T-helper 9 cell (primary cell): ENCODE results near the gene RNF222.
"Not testable (repeated sequence)": the region's sequence is repeated elsewhere in the genome, so short reads cannot be mapped to it uniquely, and the experiment has no call there.

Experiments used
- DNase-seq: peaks from one replicate; pipeline ENCODE4 v3.0.0-alpha.2; 2020

Gene RNF222

DNA sequence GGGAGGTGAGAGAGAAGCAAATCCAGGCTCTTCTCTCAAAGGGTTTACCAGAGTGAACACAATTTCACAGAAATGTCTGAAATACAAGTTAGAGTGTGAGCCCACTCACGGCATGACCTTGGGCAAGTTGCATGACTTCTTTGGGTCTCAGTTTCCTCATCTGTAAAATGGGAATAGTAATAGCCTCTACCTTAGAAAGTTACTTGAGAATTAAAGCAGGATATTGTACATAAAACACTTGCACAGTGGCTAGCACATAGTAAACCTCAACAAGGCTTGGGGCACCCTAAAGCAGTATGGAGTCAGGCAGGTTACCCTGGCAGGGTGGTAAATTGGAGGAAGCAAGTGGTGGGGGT is 13.2 kb upstream of the RNF222 start:
- DNase-seq: no peak

DNA sequence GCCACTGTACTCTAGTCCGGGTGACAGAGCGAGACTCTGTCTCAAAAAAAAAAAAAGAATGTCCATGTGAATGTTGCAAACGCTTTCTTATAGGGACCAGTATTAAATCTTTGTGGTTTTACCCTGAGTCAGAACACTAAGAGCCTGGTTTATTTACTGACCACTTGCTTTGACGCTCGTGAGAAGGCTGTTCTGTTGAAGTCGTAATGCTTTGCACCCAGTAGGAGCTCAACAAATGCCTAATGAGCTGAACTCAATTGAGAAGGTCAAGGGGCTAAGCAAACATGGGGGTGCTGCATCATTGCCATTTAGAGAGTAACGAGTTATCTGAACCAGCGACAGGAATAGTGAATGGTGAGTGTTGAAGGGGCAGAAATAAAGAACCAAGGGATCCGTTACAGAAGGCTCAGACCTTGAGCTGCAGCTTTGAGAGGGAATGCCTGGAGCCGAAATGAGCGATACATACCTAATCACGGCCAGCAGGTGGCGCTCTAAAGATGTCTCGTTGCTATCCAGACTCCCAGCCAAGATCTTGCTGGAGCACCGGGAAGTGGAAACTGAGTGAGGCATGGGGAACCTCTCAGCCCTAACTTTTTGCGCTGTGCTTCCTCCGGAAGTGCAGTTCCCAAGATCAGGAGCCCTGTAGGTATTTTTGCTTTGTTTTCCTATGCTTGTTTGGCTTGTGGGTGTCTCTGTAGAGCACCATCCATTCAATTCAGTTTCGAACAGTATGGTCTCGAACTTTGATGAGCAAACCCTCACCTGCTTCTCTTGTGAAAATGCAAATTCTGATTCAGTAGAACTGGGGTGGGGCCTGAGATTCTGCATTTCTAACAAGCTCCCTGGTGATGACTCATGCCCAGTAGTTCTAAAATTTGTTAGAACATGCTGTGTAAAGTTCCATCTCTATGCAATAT is 12.6 kb upstream of the RNF222 start:
- DNase-seq: peak; percentile 87

DNA sequence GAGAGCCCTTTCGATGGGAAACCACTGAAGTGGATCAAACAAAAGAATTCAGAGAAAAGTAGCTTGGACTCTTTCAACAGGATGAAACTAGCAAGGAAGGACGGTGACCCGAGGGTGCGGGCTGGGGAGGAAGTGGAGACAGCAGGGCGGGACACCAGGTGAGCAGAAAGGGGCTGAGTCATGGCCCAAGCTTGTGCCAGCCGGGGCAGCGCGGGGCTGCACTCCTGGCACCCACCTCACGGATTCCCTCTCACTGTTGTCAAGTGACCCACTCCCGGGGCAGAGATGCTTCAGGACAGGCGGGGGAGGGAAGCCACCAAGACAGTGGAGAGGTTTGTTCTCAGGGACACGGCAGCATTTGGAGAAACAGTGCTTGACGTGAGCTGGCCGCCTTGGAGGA is 10.7 kb upstream of the RNF222 start:
- no peak for DNase-seq

DNA sequence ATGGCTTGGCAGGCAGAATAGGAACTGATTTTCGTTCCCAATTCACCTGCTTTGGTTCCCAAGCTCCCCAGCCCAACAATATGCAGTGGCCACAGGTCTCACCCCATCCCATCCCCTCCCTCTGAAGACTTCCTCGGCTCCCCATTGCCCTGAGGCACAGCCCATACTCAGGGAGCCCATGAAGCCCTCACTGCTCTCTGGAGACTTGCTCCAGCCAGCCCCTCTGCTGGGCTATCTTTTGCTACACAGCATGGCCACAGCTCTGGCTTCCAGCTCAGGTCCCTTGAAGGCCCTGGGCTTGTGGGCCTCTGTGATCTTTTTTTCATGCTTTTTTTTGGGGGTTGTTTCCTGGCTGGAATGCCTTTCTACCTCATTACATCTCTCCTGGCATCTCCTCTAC is 8.5 kb upstream of the RNF222 start:
- DNase-seq: no peak

DNA sequence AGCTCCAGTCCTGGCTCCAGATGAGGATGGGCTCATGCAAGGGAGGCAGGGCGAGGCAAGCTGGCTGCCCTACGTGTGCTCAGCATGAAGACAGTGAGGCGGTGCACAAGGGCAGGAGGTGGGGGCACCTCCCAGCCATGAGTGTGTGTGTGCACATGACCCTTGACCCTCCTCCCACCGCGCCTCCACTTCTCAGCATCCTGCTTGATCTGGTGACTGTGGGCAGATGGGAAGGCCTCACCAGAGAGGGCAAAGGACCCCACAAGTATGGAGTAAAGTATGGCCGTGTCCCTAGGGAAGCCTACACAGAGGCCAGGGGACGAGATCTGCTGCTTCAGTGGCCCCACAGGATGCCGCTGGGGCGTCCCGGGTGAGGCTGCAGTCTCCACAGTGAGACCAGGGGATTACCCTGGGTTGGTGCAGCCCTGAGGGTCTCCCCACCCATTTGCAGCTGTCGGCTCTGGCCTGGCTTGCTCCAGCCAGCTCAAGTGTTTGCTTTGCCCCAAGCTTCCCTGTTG is 7.9 kb upstream of the RNF222 start:
- DNase-seq: no peak

DNA sequence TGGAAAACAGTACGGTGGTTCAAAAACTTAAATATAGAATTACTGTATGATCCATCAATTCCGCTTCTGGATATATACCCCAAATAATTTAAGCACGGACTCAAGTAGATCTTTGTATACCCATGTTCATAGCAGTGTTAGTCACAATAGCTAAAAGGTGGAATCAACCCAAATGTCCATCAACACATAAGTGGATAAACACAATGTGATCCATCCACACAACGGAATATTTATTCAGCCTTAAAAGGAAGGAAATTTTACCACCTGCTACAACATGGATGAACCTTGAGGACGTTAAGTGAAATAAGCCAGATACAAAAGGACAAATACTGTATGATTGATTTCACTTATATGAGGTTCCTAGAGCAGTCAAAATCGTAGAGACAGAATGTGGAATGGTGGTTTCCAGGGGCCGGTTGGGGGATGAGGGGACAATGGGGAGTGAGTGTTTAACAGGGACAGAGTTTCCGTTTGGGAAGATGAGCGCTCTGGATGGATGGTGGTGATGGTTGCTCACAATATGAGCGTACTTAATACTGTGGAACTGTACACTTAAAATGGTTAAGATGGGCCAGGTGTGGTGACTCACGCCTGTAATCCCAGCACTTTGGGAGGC is 5.4 kb upstream of the RNF222 start:
- DNase-seq: no peak

DNA sequence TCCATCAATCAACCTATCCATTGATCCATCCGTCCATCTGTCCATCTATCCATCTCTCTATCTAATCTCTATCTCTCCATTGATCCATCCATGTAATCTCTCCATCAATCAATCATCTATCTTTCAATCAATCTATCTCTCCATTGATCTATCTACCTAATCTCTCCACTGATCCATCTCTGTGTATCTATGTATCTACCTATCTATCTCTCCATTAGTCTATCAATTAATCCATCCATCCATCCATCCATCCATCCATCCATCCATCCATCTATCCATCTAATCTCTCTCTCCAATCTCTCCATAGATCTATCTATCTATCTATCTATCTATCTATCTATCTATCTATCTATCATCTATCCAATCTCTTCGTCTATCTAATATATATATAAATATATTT is 3.5 kb upstream of the RNF222 start:
- no peak for DNase-seq

DNA sequence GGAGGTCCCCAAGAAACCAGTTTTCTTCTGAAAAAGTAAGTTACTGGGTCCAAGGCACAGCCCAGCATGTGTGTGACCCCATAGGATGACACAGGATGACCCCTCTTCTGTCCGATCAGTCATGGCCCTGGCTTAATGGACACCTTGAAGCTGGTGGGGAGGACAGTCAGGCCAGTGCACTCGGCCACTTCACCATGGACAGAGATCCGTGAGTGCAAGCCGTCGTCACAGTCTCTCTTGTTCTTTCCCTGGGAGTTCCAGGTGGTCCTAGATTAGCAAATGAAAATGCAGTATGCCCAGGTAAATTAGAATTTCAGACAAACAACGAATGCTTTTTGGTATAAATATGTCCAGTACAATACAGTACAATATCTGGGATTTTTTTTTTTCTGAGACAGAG is 1.4 kb upstream of the RNF222 start:
- no peak for DNase-seq

DNA sequence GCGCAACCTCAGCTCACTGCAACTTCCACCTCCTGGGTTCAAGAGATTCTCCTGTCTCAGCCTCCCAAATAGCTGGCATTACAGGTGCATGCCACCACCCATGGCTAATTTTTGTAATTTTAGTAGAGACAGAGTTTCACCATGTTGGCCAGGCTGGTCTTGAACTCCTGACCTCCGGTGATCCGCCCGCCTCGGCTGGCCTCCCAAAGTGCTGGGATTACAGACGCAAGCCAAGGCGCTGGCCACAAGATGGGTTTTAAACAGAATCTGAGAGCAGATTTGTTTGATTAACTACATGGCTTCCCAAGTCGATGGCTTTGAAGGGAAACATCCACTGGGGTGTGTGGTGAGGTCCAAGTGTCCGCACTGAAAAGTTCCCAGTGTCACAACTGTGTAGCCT is 3.1 kb downstream of the RNF222 start:
- not testable (repeated sequence) for DNase-seq

DNA sequence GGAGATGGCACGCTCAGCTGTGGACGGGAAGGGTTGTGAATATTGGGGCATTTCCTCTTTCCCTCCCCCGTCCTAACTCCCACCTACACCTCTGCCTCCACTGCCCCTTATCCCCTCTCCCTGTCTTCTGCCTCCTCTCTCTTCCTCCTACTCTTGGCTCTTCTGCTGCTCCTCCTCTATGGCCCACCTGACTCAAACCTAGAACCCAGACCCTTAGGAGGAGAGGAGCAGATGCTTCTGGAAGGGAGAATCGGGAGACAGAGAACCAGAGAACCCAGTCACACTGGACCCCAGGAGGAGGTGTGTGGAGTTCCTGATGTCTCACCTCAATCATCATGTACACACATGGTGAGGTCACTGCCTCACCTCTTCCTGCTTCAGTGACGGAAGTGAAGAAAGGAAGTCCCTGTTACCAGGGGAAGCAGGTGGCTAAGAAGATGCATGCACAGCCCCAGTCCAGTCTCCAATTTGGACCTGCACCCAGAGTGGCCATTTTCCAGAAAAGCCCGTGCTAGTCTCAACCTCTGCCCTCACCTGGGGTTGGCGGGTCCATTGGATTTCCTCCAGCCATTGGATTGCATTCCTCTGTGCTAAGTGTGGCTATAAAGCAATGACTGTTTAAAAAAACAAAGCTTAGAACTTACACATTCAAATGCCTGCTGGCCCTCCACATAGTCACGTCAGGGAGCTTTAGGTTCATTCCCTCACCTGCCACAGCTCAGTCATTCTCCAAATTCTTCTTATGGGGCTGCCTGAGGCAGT is 4.0 kb downstream of the RNF222 start:
- DNase-seq: peak; percentile 9

DNA sequence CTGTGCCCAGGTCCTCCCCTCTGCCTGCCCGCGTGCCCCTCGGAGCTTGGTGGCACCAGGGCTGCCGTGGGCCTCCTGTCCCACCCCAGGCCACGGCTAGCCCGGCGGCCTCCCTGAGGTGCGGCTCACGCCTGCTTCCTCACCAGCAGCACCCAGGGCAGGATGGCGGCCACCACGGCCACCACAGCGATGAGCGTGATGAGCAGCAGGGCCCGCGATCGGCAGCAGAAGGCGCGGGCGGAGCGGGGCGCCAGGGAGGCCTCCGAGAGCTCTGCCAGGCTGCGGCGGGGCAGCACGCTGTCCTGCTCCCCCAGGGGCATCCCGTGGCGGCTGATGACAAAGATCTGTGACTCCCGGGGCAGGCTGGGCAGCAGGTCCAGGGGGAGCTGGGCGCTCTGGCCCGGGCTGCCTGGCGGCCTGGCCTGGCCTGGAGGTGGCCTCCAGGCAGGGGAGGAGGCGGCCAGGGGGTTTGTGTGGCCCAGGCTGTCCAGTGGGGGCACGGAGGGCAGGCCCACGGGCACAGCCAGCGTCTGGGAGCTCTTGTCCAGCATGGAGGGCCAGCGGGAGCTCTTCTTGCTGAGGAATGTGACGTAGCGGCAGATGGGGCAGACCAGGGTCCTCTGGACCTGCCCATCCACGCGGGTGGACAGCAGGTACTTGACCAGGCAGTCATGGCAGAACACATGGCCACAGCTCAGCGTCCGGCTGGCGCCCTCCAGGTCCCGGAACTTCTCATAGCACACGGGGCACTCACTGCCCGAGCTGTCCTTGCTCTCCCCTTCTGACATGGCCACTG is 4.8 kb downstream of the RNF222 start:
- DNase-seq: no peak

DNA sequence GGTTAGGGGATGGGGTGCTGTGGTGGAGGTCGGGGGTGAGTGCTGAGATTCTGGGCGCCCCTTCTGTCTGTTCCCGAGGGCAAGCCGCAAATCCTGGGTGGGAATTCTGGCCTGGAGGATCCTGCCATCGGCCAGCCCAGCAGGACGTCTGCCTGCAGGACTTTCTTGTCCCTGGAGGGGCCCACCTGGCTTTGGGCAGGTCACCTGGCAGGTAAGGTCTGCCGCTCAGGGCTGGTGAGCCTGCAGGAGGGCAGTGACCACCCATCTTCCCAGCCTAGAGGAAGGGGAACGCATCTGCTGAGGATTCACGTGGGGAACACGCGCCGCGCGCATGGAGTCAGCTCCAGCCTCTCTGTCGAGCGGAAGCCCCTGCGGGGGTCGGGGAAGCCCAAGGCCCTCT is 5.4 kb downstream of the RNF222 start:
- DNase-seq: no peak

DNA sequence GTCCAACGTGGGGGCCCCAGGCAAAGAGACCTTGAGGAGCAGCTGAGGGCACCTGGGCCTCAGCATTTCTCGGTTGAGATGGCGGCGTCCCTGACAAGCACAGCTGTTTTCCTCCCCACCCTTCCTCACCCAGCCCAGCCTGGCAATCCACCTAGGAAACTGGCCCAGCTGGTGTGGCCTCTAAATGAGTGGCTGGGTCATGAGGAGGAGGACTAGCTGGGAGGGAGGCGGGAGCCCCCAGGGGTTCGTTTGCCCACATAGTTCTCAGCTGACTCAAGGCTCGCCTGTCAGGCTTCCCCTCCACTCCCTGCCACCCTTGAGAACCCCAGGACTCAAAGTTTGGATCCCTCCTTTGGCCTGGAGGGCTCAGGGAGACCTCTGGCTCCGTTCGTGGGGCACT is 5.9 kb downstream of the RNF222 start:
- DNase-seq: no peak

DNA sequence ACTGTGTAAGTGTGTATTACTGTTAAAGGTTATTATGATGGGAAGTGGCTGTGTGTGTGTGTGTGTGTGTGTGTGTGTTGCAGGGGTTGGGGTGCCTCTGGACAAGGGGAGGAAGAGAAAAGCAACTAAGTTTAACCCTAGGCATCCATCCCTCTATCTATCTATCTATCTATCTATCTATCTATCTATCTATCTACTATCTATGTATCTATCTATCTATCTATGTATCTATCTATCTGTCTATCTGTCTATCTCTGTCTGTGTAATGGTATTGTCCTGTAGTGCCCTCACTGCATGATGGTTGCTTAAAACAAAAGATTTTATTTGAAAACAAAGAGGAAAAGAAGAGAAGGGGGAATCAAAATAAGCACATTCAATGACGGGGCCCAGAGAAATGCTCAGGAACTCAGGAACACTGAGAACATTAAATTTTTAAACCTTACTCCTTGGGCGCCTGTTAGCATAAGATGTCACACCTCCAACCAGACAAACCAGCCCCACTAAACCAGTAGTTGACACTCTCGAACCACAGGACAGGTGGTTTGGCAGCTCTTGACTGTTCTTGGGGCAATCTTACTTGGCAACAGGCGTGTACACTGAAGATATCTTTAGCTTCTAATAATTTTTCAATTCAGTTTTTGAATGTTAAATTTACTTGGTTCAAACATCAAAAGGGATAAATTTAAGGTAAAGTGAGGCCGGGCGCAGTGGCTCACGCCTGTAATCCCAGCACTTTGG is 9.5 kb downstream of the RNF222 start:
- no peak for DNase-seq

DNA sequence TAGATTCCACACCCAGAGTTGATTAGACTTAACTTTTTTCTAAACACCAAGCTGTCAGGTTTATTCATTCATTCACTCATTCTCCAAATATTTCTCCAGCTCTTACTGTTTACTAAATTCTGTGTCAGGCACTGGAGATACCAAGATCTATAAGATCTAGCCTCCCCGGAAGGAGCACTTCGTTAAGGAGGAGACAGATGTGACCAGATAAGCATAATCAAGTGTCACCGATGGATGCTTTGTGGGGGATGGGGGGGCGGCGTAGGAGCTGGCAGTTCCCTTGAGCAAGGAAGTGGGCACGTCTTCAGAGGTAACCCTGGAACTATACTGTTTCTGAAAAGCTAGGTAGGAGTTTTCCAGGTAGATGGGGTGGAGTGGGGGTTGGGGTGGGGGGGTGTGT is 10.8 kb downstream of the RNF222 start:
- no peak for DNase-seq

DNA sequence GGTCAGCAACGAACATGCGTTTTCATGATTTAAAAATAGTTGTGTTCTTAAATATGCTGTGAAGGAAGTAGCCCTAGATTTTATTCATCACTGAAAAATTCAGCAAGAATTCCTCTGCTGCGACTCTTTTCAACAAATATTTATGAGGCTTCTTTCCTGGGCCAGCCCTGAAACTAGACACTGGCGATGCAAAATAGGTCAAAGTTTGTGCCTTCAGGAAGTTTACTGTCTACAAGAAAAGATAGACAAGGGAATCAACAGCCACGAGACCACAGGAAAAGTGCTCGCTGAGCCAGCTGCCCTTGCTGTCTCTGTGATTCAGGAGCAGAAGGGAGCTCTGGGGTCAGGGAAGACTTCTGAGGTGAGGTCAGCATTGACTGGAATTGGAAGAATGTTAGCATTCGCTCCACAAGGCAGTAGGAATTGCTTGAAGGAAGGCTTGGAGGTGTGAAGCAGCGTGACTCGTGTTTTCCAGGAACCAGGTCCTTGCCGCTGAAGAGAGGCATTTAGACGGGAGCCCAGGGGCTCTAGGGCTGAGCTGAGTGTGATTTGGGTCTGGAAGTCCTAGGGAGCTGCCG is 12.7 kb downstream of the RNF222 start:
- no peak for DNase-seq

DNA sequence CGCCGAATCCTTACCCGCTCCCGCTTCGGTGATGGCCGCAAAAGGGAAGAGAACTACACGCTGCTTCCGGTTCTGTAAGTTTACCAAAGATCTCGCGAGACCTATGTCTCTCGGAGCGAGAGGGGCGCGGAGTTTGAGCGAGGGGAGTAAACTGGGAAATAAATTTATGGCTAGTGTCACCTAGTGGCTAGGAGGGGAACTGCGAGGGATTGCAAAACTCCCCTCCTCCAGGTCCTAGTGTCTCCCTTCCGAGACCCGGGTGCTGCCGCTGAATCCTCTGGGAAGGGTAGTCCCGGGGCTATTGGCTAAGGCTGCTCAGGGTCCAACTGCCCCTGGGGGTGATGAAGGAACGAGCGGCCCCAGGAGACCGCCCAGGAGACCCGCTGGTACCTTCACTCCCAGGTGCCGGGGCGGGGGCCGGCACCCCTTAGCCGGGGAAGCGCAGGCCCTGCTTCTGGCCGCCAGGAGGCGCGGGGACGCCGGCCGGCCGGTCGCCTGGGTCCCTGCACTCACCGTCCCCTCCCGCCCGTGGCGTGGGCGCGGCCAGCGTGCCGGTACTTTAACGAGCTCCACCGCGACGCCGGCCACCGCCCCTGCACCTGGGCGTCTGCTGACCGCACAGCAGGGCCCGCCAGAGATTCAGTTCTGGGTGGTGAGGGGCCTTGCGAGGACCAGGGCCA is 14.3 kb downstream of the RNF222 start, which contains the start of gene RPL26:
TSS of gene RPL26 (minus strand) at position 51 of the 680 bp plus-strand sequence. CDS start 883 bp downstream, outside the sequence.
- DNase-seq: peak; percentile 88

DNA sequence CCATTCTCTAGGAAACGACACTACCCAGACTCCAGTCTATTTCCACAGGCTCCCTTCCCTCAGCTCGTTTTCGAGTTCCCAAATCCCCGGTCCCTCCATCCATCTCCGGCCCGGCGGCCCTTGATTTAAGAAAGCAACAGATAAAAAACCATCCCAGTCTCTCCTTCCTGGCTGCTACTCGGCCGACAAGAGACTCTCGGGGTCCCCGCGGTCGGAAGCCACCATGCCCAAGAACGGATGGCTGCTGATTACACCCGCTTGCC is 14.8 kb downstream of the RNF222 start:
- DNase-seq: no peak

DNA sequence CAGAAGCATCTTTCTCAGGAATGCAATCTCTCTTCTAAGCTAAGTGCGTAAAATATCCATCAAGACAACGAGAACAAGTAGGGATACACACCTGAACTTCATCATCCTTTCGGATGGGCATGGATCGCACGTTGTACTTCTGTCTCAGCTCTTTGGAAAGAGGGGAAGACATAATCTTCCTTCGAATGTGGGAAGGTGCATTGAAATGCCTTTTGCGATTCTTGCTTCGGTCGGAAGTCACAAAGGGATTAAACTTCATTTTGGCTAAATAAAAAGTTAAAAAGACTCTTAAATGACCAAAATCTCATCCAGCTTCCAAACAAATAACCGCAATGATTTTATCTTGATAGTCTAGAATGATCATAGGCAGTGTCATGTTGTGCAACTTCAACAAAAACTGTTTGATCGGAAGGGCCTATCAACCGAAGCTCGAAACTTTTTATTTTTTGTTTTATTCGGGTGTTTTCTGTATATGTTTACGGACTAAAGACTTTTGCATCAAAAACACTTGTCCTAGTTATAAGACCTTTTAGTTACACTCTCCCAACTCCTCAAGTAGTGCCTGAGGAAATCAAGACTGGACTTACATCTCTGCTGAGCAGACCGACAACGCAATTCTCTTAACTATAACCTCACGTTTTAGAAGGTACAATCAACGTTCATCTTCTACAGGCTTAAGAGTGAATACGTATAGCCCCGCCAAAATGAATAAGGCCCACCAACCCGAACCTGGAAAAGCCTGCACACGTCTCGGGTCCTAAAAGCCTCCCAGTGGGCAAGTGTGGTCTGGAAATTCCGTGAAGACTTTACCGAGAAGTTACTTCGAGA is 15.4 kb downstream of the RNF222 start:
- DNase-seq: no peak

DNA sequence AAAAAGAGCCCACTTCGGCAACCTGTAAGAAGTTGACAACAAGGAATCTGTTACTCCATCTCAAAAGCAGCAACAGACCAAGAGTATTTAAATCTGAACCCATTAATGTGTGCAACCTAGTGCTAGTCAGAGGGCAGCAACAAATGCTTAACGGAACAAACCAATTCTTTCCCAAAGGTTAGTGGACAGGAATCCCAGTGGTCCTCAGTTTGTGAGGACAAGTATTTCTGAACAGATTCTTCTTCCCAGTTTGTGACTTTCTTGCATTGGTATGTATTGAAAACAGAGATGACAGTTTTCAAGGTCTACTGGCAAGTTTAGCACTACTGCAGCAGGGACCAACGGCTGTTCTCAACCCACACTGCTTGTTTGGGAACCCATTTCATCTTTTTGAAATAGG is 17.6 kb downstream of the RNF222 start:
- no peak for DNase-seq
